CD4-positive, alpha-beta memory T cell (primary cell): ENCODE measurements around the gene PTPRD. TPM values are rescaled to one million over a fixed set of nuclear protein-coding genes. Genes with fewer than 3 reads are reported as not detected.

Experiments used
- CTCF ChIA-PET: fragments of 350-600 bp; sonication (Branson Sonifier 250); formaldehyde crosslinking; loops from one replicate; lab custom pipeline; 2021; ENCODE audit warnings: inconsistent platforms; ENCODE audit not compliant: partially characterized antibody; lab: Charles Lee
- POLR2A ChIA-PET: fragments of 350-600 bp; sonication (Branson Sonifier 250); formaldehyde crosslinking; loops from one replicate; lab custom pipeline; 2021; ENCODE audit not compliant: partially characterized antibody; lab: Charles Lee
- DNase-seq, 5 donors: peaks; one replicate each; pipeline versions ENCODE4 v3.0.0 to v3.0.0-alpha.2; 2020 to 2022; ENCODE audit warnings: mixed read lengths in 1 of 5
- H3K27ac ChIP-seq: one replicate; pipeline ENCODE4 v1.7.0; 2013; ENCODE audit warnings: low read depth, low read length
- H3K27me3 ChIP-seq: 2 replicates; pipeline ENCODE4 v1.7.0; 2013; ENCODE audit warnings: mild to moderate bottlenecking, low read length, moderate library complexity; ENCODE audit not compliant: insufficient read depth
- H3K36me3 ChIP-seq: 2 replicates; pipeline ENCODE4 v1.7.0; 2013; ENCODE audit warnings: mild to moderate bottlenecking, low read length, moderate library complexity; ENCODE audit not compliant: insufficient read depth
- H3K4me1 ChIP-seq: 2 replicates; pipeline ENCODE4 v1.7.0; 2013; ENCODE audit warnings: mild to moderate bottlenecking, low read length, moderate library complexity; ENCODE audit not compliant: insufficient read depth
- H3K4me3 ChIP-seq, 2 donors: one replicate each; pipeline ENCODE4 v1.7.0; 2013; ENCODE audit warnings: low read length in 2 of 2, mild to moderate bottlenecking in 1 of 2
- H3K9me3 ChIP-seq, 2 donors: one replicate each; pipeline ENCODE4 v1.7.0; 2013; ENCODE audit warnings: low read length in 2 of 2, control low read depth in 1 of 2; ENCODE audit not compliant: control insufficient read depth in 1 of 2
- H3K27ac Mint-ChIP-seq, 7 donors: one replicate each; pipeline ENCODE4 v1.8.0; 2020 to 2021; ENCODE audit warnings: mixed read lengths in 7 of 7, mild to moderate bottlenecking in 6 of 7, inconsistent platforms in 3 of 7, moderate library complexity in 3 of 7
- H3K27me3 Mint-ChIP-seq, 2 donors: one replicate each; pipeline ENCODE4 v1.8.0; 2020 to 2021; ENCODE audit warnings: mixed read lengths in 2 of 2
- H3K36me3 Mint-ChIP-seq, 2 donors: one replicate each; pipeline ENCODE4 v1.8.0; 2020 to 2021; ENCODE audit warnings: mixed read lengths in 2 of 2, inconsistent platforms in 1 of 2, mild to moderate bottlenecking in 1 of 2
- H3K4me1 Mint-ChIP-seq, 4 donors: one replicate each; pipeline ENCODE4 v1.8.0; 2020 to 2021; ENCODE audit warnings: mixed read lengths in 4 of 4, mild to moderate bottlenecking in 1 of 4
- H3K4me3 Mint-ChIP-seq, 8 donors: one replicate each; pipeline ENCODE4 v1.8.0; 2020 to 2021; ENCODE audit warnings: mixed read lengths in 8 of 8, mild to moderate bottlenecking in 7 of 8, moderate library complexity in 6 of 8, inconsistent platforms in 3 of 8
- H3K9me3 Mint-ChIP-seq, 8 donors: one replicate each; pipeline ENCODE4 v1.8.0; 2020 to 2021; ENCODE audit warnings: mixed read lengths in 8 of 8, mild to moderate bottlenecking in 5 of 8, inconsistent platforms in 3 of 8, moderate library complexity in 1 of 8
- intact Hi-C: fragments of 100-400 bp; cut with micrococcal nuclease; formaldehyde crosslinking; loops from one replicate; pipeline ENCODE4 v1.15.1; 2023
- polyA plus RNA-seq, 2 donors: library from polyadenylated mRNA; unstranded; fragments of 300-500 nt; fragmentation: Illumina TruSeq; gene quantifications; one replicate each; pipeline ENCODE4 v1.2.3, GENCODE V29; 2021
- total RNA-seq, 2 experiments: library from RNA; stranded (reverse); gene quantifications; one replicate each; pipeline ENCODE4 v1.2.3, GENCODE V29; 2021

PTPRD gene
- total and polyA plus RNA-seq, 4 experiments from 2014 or later, result not detected

DNA sequence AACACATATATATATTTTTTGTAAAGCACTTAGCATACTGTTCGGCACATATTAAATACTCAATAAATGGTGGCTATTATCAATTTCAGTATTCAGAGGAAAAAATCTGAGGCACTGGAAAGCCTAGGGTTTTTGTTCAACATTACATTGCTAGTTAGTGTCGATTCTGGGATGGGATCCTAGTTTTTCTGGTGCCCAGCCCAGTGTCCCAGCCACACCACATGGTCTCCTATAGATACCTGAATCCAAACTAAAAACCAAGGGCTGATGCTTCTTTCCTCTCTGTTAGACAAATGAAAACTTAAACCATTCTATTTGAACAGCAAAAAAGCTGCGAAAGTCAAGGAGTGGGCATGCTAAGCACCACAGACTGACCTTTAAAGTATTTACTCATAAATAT, 2002.5 kb downstream of the PTPRD start:
- POLR2A ChIA-PET, result no interaction called here
- Mint-ChIP-seq H3K27ac (no peak overlapping the region), H3K36me3 (no peaks in the 10 kb centered on the region), H3K4me1 (no peaks in the 10 kb centered on the region), H3K4me3 (no peak overlapping the region), H3K27me3 (no peaks in the 10 kb centered on the region), H3K9me3 (peaks cover 0 to 5% (median 0%) of the 10 kb centered on the region in 8 donors)
- Histone ChIP-seq H3K27ac (no peak overlapping the region), H3K4me1 (no peaks in the 10 kb centered on the region), H3K4me3 (no peak overlapping the region), H3K36me3 (no peaks in the 10 kb centered on the region), H3K9me3 (no peaks in the 10 kb centered on the region), H3K27me3 (no peaks in the 10 kb centered on the region)
- intact Hi-C loops, result no loop called here
- CTCF ChIA-PET, result no interaction called here
- no peak for DNase-seq

DNA sequence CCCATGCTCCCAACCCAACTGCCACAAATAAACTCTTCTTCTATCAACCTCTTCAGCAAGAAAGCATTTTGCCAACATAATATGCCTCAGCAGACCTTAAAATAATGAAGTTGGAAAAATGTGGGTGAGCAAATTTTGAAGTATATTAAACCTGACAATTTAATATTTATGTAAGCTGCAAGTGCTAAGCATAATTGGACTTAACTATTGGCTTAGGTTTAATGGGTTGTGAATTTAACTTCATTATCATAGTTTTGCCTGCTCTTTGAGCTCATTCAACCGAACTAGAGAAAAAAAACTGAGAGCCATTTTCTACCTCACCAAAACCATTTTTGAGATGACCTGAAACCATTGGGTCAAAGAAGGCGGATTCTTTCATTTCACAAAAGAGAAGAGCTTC, 2007.7 kb downstream of the PTPRD start:
- Histone ChIP-seq H3K27me3 (no peaks in the 10 kb centered on the region), H3K4me3 (no peak overlapping the region), H3K9me3 (no peaks in the 10 kb centered on the region), H3K36me3 (no peaks in the 10 kb centered on the region), H3K4me1 (no peaks in the 10 kb centered on the region), H3K27ac (no peak overlapping the region)
- Mint-ChIP-seq H3K9me3 (peaks cover 0 to 2% (median 0%) of the 10 kb centered on the region in 8 donors), H3K27me3 (no peaks in the 10 kb centered on the region), H3K27ac (no peak overlapping the region), H3K4me1 (no peaks in the 10 kb centered on the region), H3K4me3 (no peak overlapping the region), H3K36me3 (no peaks in the 10 kb centered on the region)
- DNase-seq, result no peak
- ChIA-PET POLR2A (no interaction called here), CTCF (no interaction called here)
- intact Hi-C loops, result no loop called here

DNA sequence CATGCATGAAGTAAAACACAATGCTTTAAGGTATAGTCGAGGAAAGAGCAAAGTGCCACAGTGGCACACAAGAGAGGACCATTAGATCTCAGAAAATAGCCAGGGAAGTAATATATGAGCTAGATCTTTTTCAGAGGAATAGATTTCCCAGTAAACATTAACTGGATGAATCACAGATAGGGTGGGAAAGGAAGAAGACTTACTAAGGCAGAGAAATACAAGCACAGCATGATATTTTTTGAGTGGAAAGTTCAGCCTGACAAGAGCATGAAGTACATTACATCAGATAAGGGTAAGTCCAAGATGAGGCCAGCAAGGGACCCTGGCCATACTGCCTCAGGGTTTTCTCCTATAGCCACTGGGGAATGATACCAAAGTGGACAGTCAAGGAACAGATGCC, 2008.6 kb downstream of the PTPRD start:
- no peaks in the 10 kb centered on the region for H3K36me3 Mint-ChIP-seq
- H3K4me3 ChIP-seq, result no peak overlapping the region
- no peak overlapping the region for H3K4me3 Mint-ChIP-seq
- ChIA-PET CTCF (no interaction called here), POLR2A (no interaction called here)
- H3K36me3 ChIP-seq, result no peaks in the 10 kb centered on the region
- H3K27me3 ChIP-seq, result no peaks in the 10 kb centered on the region
- intact Hi-C loops, result no loop called here
- no peaks in the 10 kb centered on the region for H3K27me3 Mint-ChIP-seq
- no peak for DNase-seq
- H3K9me3 Mint-ChIP-seq, result peaks cover 0 to 2% (median 0%) of the 10 kb centered on the region in 8 donors
- H3K4me1 Mint-ChIP-seq, result no peaks in the 10 kb centered on the region
- H3K9me3 ChIP-seq, result no peaks in the 10 kb centered on the region
- H3K4me1 ChIP-seq, result no peaks in the 10 kb centered on the region
- no peak overlapping the region for H3K27ac ChIP-seq
- H3K27ac Mint-ChIP-seq, result no peak overlapping the region

DNA sequence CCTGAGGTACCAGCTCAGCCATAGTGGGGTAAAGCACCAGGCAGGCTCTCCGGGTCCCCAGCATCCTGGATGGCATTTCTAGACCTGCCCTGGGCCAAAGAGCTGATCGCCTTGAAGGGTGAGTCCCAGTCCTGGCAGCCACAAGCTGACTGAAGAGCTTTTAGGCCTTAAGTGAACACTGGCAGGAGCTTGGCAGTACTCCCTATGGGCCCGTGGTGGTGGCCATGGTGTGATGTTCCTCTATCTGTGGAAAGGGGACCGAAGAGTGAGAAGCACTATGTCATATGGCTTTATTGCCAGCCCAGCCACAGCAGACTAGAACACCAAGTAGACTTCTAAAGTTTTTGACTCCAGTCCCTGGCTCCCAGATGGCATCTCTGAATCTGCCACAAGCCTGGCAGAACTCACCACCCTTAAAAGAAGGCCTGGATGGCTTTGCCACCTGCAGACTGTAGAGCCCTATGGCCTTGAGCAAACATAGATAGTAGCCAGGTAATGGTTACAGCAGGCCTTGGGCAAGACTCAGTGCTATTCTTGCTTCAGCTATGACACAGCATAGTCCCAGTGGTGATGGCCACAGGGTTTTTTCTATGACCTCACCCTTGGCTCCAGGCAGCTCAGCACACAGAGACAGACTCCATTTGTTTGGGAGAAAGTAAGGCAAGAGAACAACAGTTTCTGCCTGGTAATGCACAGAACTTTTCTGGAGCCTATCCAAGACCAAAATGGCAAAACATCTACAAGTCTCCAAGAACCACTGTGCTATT, 2011.7 kb downstream of the PTPRD start:
- CTCF ChIA-PET, result no interaction called here
- POLR2A ChIA-PET, result no interaction called here
- intact Hi-C loops, result no loop called here
- H3K4me1 Mint-ChIP-seq, result no peaks in the 10 kb centered on the region
- no peaks in the 10 kb centered on the region for H3K27me3 Mint-ChIP-seq
- peaks cover 0 to 2% (median 0%) of the 10 kb centered on the region in 8 donors for H3K9me3 Mint-ChIP-seq
- DNase-seq, result no peak
- no peak overlapping the region for H3K4me3 ChIP-seq
- H3K27ac Mint-ChIP-seq, result no peak overlapping the region
- no peaks in the 10 kb centered on the region for H3K4me1 ChIP-seq
- H3K27me3 ChIP-seq, result no peaks in the 10 kb centered on the region
- no peak overlapping the region for H3K27ac ChIP-seq
- no peaks in the 10 kb centered on the region for H3K9me3 ChIP-seq
- H3K36me3 ChIP-seq, result no peaks in the 10 kb centered on the region
- H3K4me3 Mint-ChIP-seq, result no peak overlapping the region
- H3K36me3 Mint-ChIP-seq, result no peaks in the 10 kb centered on the region

DNA sequence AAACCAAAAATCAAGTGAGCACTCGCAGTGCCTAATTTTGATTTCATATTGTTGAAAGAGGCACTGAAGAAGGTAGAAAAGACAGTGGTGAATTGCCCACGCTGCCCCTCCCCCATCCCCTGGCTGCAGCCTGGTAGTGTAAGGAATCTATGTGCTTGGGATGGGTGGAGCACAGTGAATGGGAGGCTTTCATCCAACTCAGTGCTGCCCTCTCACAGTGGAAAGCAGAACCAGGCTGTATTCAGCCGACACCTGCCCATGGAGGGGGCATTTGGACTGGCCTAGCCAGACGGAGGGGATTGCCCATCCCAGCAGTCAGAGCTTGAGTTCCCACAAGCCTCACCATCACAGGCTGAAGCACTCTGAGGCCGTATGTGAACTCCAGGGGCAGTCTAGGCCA, 2012.9 kb downstream of the PTPRD start:
- no peak overlapping the region for H3K27ac ChIP-seq
- no peaks in the 10 kb centered on the region for H3K27me3 ChIP-seq
- H3K36me3 ChIP-seq, result no peaks in the 10 kb centered on the region
- Mint-ChIP-seq H3K4me3 (no peak overlapping the region), H3K27me3 (no peaks in the 10 kb centered on the region), H3K4me1 (no peaks in the 10 kb centered on the region), H3K27ac (no peak overlapping the region), H3K36me3 (no peaks in the 10 kb centered on the region), H3K9me3 (peaks cover 0 to 2% (median 0%) of the 10 kb centered on the region in 8 donors)
- no peak for DNase-seq
- intact Hi-C loops, result no loop called here
- no peak overlapping the region for H3K4me3 ChIP-seq
- no peaks in the 10 kb centered on the region for H3K9me3 ChIP-seq
- ChIA-PET CTCF (no interaction called here), POLR2A (no interaction called here)
- H3K4me1 ChIP-seq, result no peaks in the 10 kb centered on the region

DNA sequence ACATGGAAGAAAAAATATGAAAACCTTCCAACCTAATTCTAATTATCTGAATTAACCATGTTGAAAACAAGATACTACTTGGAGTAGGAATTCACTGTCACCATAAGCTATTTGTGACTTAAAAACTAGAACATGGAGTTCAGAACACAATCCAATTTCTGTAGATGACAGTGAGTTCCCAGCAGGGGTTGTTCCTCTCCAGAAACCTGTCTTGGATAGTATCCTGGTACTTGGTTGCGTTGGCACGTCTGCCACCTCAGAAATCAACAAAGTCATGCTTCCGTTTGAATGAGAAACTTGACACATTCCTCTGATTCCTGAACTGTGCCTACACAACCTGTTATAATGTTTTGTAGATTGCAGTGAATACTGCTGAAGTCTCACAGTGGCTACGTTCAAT, 2023.3 kb downstream of the PTPRD start:
- CTCF ChIA-PET, result no interaction called here
- Mint-ChIP-seq H3K27ac (no peak overlapping the region), H3K4me1 (no peaks in the 10 kb centered on the region), H3K36me3 (no peaks in the 10 kb centered on the region), H3K27me3 (no peaks in the 10 kb centered on the region), H3K4me3 (no peak overlapping the region), H3K9me3 (peaks cover 0 to 3% (median 0%) of the 10 kb centered on the region in 8 donors)
- no peaks in the 10 kb centered on the region for H3K27me3 ChIP-seq
- POLR2A ChIA-PET, result no interaction called here
- no peak overlapping the region for H3K4me3 ChIP-seq
- H3K27ac ChIP-seq, result no peak overlapping the region
- intact Hi-C loops, result no loop called here
- no peaks in the 10 kb centered on the region for H3K4me1 ChIP-seq
- no peak for DNase-seq
- H3K36me3 ChIP-seq, result no peaks in the 10 kb centered on the region
- H3K9me3 ChIP-seq, result no peaks in the 10 kb centered on the region

DNA sequence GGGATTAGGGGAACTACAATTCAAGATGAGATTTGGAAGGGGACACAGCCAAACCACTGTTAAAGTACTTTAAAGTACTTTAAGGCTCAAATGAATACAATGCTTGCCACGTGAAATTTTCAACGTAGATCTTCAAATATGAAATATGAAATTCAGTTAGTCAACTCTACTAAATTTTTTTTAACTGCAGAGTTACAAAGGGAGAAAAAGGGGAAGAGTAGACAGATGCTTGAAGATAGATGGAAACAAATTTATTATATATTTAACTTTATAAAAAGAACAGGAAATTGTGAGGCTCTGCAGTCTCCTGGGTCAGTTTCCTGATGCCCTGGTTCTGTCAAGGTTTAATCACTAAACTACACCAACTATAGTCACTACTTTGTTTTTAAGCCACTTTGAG, 2027.8 kb downstream of the PTPRD start:
- Histone ChIP-seq H3K36me3 (no peaks in the 10 kb centered on the region), H3K4me1 (no peaks in the 10 kb centered on the region), H3K27me3 (no peaks in the 10 kb centered on the region), H3K4me3 (no peak overlapping the region), H3K27ac (no peak overlapping the region), H3K9me3 (no peaks in the 10 kb centered on the region)
- no peak for DNase-seq
- POLR2A ChIA-PET, result no interaction called here
- CTCF ChIA-PET, result no interaction called here
- H3K36me3 Mint-ChIP-seq, result no peaks in the 10 kb centered on the region
- H3K9me3 Mint-ChIP-seq, result no peaks in the 10 kb centered on the region
- no peak overlapping the region for H3K27ac Mint-ChIP-seq
- H3K4me3 Mint-ChIP-seq, result no peak overlapping the region
- H3K4me1 Mint-ChIP-seq, result no peaks in the 10 kb centered on the region
- intact Hi-C loops, result no loop called here
- no peaks in the 10 kb centered on the region for H3K27me3 Mint-ChIP-seq
